ENCODE measurements around the gene KCTD15. TPM values are rescaled to one million over a fixed set of nuclear protein-coding genes. Genes with fewer than 3 reads are reported as not detected.

KCTD15 gene
- total and polyA plus RNA-seq, 2 donors (not counting 3 experiments of a cell fraction or from before 2014, with no cell fraction given) = 49.5 to 51.8 TPM

DNA sequence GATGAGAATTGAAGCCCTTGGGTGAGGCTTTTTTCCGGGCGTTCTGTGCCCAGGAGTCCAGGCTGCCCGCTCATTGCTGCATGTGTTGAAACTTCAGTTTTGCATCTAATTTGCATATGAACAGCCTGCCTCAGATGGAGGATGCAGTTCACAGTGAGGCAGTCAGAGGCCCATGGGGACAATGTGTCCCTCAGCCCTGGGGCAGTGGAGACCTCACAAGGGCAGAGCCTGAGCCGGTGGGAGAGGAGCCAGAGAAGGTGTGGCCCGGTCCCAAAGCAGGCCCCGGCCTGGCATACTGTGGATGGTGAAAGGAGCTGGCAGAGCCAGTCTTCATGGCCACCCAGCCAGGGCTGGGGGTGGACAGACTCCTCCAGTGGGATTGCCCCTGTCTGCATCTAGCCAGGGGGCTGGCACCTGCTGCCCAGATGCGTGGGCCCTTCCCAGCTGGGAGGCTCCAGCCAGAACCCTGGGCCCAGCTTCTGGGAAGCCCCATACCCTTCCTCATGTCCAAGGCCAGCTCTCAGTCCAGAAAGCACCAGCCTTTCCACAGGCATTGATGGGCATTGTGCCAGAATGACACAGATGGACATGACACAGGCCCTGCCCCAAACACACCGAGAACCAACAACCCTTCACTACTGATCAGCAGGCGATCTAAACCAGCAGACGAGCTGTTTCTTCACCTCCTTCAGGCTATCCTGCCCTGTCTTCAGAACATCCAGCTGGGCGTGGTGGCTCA lies 32.9 kb upstream of the KCTD15 start:
- no peaks in the 10 kb centered on the region for H3K79me2 ChIP-seq (ENCODE audit: control insufficient read depth, insufficient read depth, low read length)
- intact Hi-C loops (cut with micrococcal nuclease) (no loop called here), dilution Hi-C loops (cut with MboI; ENCODE audit: extremely low pct_ligation_motif_present, low sequenced_read_pairs) (no loop called here)
- no peak overlapping the region for H3K9ac ChIP-seq (replicated peaks; ENCODE audit: extremely low read depth, insufficient read depth, low read length)
- TF ChIP-seq JUN (IDR thresholded peaks at IDR 0.05; ENCODE audit: borderline replicate concordance, insufficient read depth, insufficient read length, low read depth) (no peak), EZH2 (IDR thresholded peaks at IDR 0.05; ENCODE audit: borderline replicate concordance, low read depth, low read length, severe bottlenecking) (no peak), GATA2 (IDR thresholded peaks at IDR 0.05; ENCODE audit: insufficient read depth, insufficient read length, low read depth, low read length) (no peak), POLR2AphosphoS5 (IDR thresholded peaks at IDR 0.05; ENCODE audit: insufficient read depth, low read depth, low read length) (no peak), FOS (IDR thresholded peaks at IDR 0.05; ENCODE audit: borderline replicate concordance, insufficient read depth, low read length) (no peak), MYC (IDR thresholded peaks at IDR 0.05; ENCODE audit: low read depth, low read length) (no peak), POLR2A (IDR thresholded peaks at IDR 0.05; ENCODE audit: low read depth, low read length) (no peak)
- TF ChIP-seq, protein P1, sequence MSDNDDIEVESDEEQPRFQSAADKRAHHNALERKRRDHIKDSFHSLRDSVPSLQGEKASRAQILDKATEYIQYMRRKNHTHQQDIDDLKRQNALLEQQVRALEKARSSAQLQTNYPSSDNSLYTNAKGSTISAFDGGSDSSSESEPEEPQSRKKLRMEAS (IDR thresholded peaks at IDR 0.05; ENCODE audit: insufficient read depth, insufficient read length) = no peak
- TF ChIP-seq, protein P2, sequence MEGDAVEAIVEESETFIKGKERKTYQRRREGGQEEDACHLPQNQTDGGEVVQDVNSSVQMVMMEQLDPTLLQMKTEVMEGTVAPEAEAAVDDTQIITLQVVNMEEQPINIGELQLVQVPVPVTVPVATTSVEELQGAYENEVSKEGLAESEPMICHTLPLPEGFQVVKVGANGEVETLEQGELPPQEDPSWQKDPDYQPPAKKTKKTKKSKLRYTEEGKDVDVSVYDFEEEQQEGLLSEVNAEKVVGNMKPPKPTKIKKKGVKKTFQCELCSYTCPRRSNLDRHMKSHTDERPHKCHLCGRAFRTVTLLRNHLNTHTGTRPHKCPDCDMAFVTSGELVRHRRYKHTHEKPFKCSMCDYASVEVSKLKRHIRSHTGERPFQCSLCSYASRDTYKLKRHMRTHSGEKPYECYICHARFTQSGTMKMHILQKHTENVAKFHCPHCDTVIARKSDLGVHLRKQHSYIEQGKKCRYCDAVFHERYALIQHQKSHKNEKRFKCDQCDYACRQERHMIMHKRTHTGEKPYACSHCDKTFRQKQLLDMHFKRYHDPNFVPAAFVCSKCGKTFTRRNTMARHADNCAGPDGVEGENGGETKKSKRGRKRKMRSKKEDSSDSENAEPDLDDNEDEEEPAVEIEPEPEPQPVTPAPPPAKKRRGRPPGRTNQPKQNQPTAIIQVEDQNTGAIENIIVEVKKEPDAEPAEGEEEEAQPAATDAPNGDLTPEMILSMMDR (IDR thresholded peaks at IDR 0.05; ENCODE audit: extremely low read depth in 1 of 2, insufficient read depth in 1 of 2, low read depth in 1 of 2, low read length in 2 of 2) = no peak
- no peaks in the 10 kb centered on the region for H4K20me1 ChIP-seq (replicated peaks; ENCODE audit: control insufficient read depth, extremely low read depth, insufficient read depth, low read length)
- no peaks in the 10 kb centered on the region for H3K9me1 ChIP-seq (replicated peaks; ENCODE audit: control insufficient read depth, extremely low read depth, insufficient read depth, low read length)
- no TSS peak for BruUV-seq (replicated peaks)
- no peaks in the 10 kb centered on the region for H3K36me3 ChIP-seq (ENCODE audit: control insufficient read depth in 2 of 2, extremely low read depth in 1 of 2, insufficient read depth in 2 of 2, low read length in 2 of 2)
- POLR2A ChIA-PET = no interaction called here
- CTCF ChIA-PET = interaction anchor here (0.7 to 2.2 kb wide), 5 partner anchors 8 to 580 kb away, joined by 3 to 10 read pairs (median 3); no protein-coding TSS in a partner anchor
- no peaks in the 10 kb centered on the region for H3K9me3 ChIP-seq (replicated peaks; ENCODE audit: control insufficient read depth, insufficient read depth, low read length)
- H3K27ac ChIP-seq (ENCODE audit: insufficient read depth, low read depth, low read length) = no peak overlapping the region
- no peak overlapping the region for H3K4me2 ChIP-seq (ENCODE audit: insufficient read depth, low read length)
- H2AFZ ChIP-seq (ENCODE audit: low read depth, low read length) = no peak overlapping the region
- FAIRE-seq = no peak
- H3K27me3 ChIP-seq (ENCODE audit: control insufficient read depth in 2 of 2, insufficient read depth in 2 of 2, low read length in 2 of 2) = no peaks in the 10 kb centered on the region
- no peak for DNase-seq (ENCODE audit: low read depth, low spot score)
- H3K4me1 ChIP-seq (ENCODE audit: control insufficient read depth, extremely low read depth, insufficient read depth, low read length) = no peaks in the 10 kb centered on the region
- no peak overlapping the region for H3K4me3 ChIP-seq (replicated peaks in 1 of 3; ENCODE audit: insufficient read depth in 1 of 3, low read depth in 1 of 3, low read length in 3 of 3)
